Upper lobe of left lung (tissue), 6 donors: Measurements from ENCODE around the gene STN1. TPM values are rescaled to one million over a fixed set of nuclear protein-coding genes. Genes with fewer than 3 reads are reported as not detected.

Experiments
- ATAC-seq, 2 donors: fragments of 200-7000 bp; cut with Tn5 transposase; one replicate each; pipeline ENCODE4 v1.9.1; 2022; ENCODE audit warnings: mild to moderate bottlenecking in 2 of 2, moderate library complexity in 2 of 2; ENCODE audit not compliant: low FRiP score in 2 of 2
- DNase-seq, 2 donors: peaks; one replicate each; pipeline ENCODE4 v3.0.0-alpha.2; 2019 to 2020
- H3K27ac ChIP-seq, 4 donors: fragments of 200-600 bp; sonication (generic); one replicate each; pipeline ENCODE4 v1.5.1; 2016 to 2019
- H3K27me3 ChIP-seq, 4 donors: fragments of 200-600 bp; sonication (generic); one replicate each; pipeline ENCODE4 v1.5.1; 2017 to 2019
- H3K36me3 ChIP-seq, 4 donors: fragments of 200-600 bp; sonication (generic); one replicate each; pipeline ENCODE4 v1.5.1; 2016 to 2019
- H3K4me1 ChIP-seq, 4 donors: fragments of 200-600 bp; sonication (generic); one replicate each; pipeline ENCODE4 v1.5.1; 2018 to 2019
- H3K4me3 ChIP-seq, 4 donors: fragments of 200-600 bp; sonication (generic); one replicate each; pipeline ENCODE4 v1.5.1; 2017 to 2019; ENCODE audit warnings: mild to moderate bottlenecking in 2 of 4, moderate library complexity in 1 of 4
- H3K9me3 ChIP-seq, 4 donors: fragments of 200-600 bp; sonication (generic); one replicate each; pipeline ENCODE4 v1.5.1; 2018 to 2019
- EP300 ChIP-seq, 4 donors: sonication (generic); formaldehyde crosslinking; IDR thresholded peaks; one replicate each; pipeline ENCODE4 v1.5.1; 2017; ENCODE audit warnings: antibody characterized with exemption in 4 of 4, control low read depth in 2 of 4
- POLR2A ChIP-seq, 4 donors: fragments of 450-650 bp; IDR thresholded peaks; one replicate each; pipeline ENCODE4 v1.5.1; 2016 to 2017; ENCODE audit warnings: antibody characterized with exemption in 4 of 4, mild to moderate bottlenecking in 2 of 4
- POLR2AphosphoS5 ChIP-seq, 2 donors: sonication (generic); formaldehyde crosslinking; IDR thresholded peaks; one replicate each; pipeline ENCODE4 v1.5.1; 2017; ENCODE audit warnings: antibody characterized with exemption in 2 of 2
- WGBS, 2 donors: methylation state at CpG; one replicate each; pipeline ENCODE4 v1.1.5; 2017 to 2018; 5-methylcytosine and 5-hydroxymethylcytosine counted together
- total RNA-seq, 6 donors: library from RNA; depleted of rRNA in 4 of 6; stranded (reverse); fragments of >200 nt in 4 of 6; gene quantifications; one replicate each; pipeline versions ENCODE4 v1.1.0 to v1.2.1, GENCODE V29; 2016 to 2021
- TF ChIP-seq, protein P1 (sequence below), 6 experiments: fragments of 450-650 bp in 4 of 6; fragments of 200-600 bp in 2 of 6; sonication (generic) in 2 of 6; IDR thresholded peaks; one replicate each; pipeline ENCODE4 v1.5.1; 2016 to 2019; ENCODE audit warnings: antibody characterized with exemption in 6 of 6
- donor health status: DM: no; HTN: no; CAD: no; lungs with moderate emphysema.
- donor health status: DM: no; HTN: yes; CAD: no; lungs with severe emphysema.

Gene STN1
- total RNA-seq, 6 donors from 2014 or later: 36.3 to 71.4 (median 53.4) TPM

DNA sequence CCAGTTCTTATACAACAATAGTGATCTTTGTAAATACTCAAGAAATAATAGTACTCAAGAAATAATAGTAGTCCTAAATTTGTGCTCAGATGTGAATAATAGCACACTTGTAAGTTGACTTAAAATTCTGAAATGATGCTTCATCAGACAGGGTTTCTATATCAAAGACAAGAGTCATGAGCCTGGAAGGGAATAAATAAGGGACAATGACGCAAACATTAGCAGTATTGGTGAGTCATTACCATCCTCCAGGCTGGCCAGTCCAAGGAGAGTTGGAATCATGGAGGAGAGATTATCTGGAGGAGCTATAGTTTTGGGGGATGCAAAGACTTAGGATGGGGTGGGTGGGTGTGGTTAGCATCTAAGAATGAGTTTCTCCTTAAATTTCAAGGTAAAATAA lies 56.5 kb downstream of the STN1 start:
- no peak for DNase-seq
- H3K36me3 ChIP-seq: no peaks in the 10 kb centered on the region
- peaks cover 0 to 8% (median 7%) of the 10 kb centered on the region in 4 donors for H3K9me3 ChIP-seq
- 97 to 100% methylated on average over 1 of the region's 1 CpG for WGBS, 2 donors
- ATAC-seq: no peak
- H3K27me3 ChIP-seq: no peaks in the 10 kb centered on the region
- H3K4me3 ChIP-seq: no peak overlapping the region
- no peak overlapping the region for H3K27ac ChIP-seq
- peaks cover 0 to 11% (median 0%) of the 10 kb centered on the region in 4 donors for H3K4me1 ChIP-seq
- TF ChIP-seq EP300 (IDR thresholded peaks at IDR 0.05) (no peak), POLR2A (IDR thresholded peaks at IDR 0.05) (no peak), POLR2AphosphoS5 (IDR thresholded peaks at IDR 0.05) (no peak)
- TF ChIP-seq, protein P1, sequence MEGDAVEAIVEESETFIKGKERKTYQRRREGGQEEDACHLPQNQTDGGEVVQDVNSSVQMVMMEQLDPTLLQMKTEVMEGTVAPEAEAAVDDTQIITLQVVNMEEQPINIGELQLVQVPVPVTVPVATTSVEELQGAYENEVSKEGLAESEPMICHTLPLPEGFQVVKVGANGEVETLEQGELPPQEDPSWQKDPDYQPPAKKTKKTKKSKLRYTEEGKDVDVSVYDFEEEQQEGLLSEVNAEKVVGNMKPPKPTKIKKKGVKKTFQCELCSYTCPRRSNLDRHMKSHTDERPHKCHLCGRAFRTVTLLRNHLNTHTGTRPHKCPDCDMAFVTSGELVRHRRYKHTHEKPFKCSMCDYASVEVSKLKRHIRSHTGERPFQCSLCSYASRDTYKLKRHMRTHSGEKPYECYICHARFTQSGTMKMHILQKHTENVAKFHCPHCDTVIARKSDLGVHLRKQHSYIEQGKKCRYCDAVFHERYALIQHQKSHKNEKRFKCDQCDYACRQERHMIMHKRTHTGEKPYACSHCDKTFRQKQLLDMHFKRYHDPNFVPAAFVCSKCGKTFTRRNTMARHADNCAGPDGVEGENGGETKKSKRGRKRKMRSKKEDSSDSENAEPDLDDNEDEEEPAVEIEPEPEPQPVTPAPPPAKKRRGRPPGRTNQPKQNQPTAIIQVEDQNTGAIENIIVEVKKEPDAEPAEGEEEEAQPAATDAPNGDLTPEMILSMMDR (IDR thresholded peaks at IDR 0.05): no peak

GRCh38 chr10:103859161-103860086 lies 58.6 kb downstream of the STN1 start:
- Histone ChIP-seq H3K4me1 (peaks cover 14 to 30% (median 15%) of the 10 kb centered on the region in 4 donors), H3K27ac (no peak overlapping the region), H3K4me3 (no peak overlapping the region), H3K9me3 (no peaks in the 10 kb centered on the region), H3K36me3 (no peaks in the 10 kb centered on the region), H3K27me3 (peaks cover 0 to 9% (median 0%) of the 10 kb centered on the region in 4 donors)
- WGBS, 2 donors: 51 to 52% methylated on average over 12 to 15 of the region's 15 CpGs
- ATAC-seq: peak; percentile 77 to 78
- TF ChIP-seq POLR2A (IDR thresholded peaks at IDR 0.05) (no peak), EP300 (IDR thresholded peaks at IDR 0.05) (no peak), POLR2AphosphoS5 (IDR thresholded peaks at IDR 0.05) (no peak)
- TF ChIP-seq, protein P1 (IDR thresholded peaks at IDR 0.05): peak; percentile 47 to 77 (median 70)
- DNase-seq: peak in 1 of 2 donors; percentile 54

DNA sequence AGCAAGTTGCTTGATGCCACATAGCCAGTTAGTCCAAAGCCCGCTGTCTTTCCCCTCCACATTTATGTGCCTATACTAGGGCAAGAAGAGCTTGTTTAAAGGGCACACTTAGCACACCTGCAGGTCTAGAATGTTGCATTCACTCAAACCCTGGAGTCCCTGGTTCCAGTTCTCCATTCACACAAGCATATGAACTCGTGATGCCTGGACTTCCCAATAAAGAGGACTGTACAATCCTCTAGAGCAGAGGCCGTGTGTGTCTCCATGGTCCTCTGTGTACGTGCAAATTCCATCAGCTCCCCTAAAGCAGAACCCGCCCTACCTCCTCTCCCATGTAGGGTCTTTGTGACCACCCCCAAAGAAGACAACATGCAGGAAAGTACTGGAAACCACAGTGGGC lies 59.6 kb downstream of the STN1 start:
- Histone ChIP-seq H3K36me3 (no peaks in the 10 kb centered on the region), H3K4me3 (no peak overlapping the region), H3K27ac (no peak overlapping the region), H3K4me1 (peaks cover 24 to 41% (median 26%) of the 10 kb centered on the region in 4 donors), H3K27me3 (peaks cover 0 to 9% (median 0%) of the 10 kb centered on the region in 4 donors), H3K9me3 (no peaks in the 10 kb centered on the region)
- no peak for DNase-seq
- ATAC-seq: no peak
- WGBS, 2 donors: 73 to 93% methylated on average over 5 of the region's 5 CpGs
- TF ChIP-seq POLR2A (IDR thresholded peaks at IDR 0.05): no peak
- TF ChIP-seq, protein P1 (IDR thresholded peaks at IDR 0.05): no peak
- TF ChIP-seq POLR2AphosphoS5 (IDR thresholded peaks at IDR 0.05): no peak
- no peak for TF ChIP-seq EP300 (IDR thresholded peaks at IDR 0.05)

GRCh38 chr10:103856797-103857170 lies 61.2 kb downstream of the STN1 start:
- Histone ChIP-seq H3K4me1 (peaks cover 39 to 56% (median 41%) of the 10 kb centered on the region in 4 donors), H3K27ac (no peak overlapping the region), H3K27me3 (peaks cover 0 to 9% (median 0%) of the 10 kb centered on the region in 4 donors), H3K9me3 (no peaks in the 10 kb centered on the region), H3K4me3 (no peak overlapping the region), H3K36me3 (no peaks in the 10 kb centered on the region)
- TF ChIP-seq EP300 (IDR thresholded peaks at IDR 0.05) (no peak), POLR2A (IDR thresholded peaks at IDR 0.05) (no peak), POLR2AphosphoS5 (IDR thresholded peaks at IDR 0.05) (no peak)
- TF ChIP-seq, protein P1 (IDR thresholded peaks at IDR 0.05): no peak
- ATAC-seq (no peak), DNase-seq (no peak)
- 90 to 94% methylated on average over 5 of the region's 5 CpGs for WGBS, 2 donors
